ENCODE data around the gene IARS1.

- TF ChIP-seq CTCF (IDR thresholded peaks at IDR 0.05) (no peak), POLR2A (IDR thresholded peaks at IDR 0.05) (no peak)
Measured at GRCh38 chr9:92247981-92248380, 45.5 kb downstream of the IARS1 start.

All from uterus (tissue), 2 donors.